Dendritic cell treated with granulocyte-macrophage colony-stimulating factor and Interleukin-4, amounts not matched to agents 40 ng/mL and 50 ng/mL, for 4 days (primary cell): ENCODE results near the gene VTI1A.
"Not testable (repeated sequence)": the region's sequence is repeated elsewhere in the genome, so short reads cannot be mapped to it uniquely, and the experiment has no call there.

ENCODE experiments used
- H3K27ac Mint-ChIP-seq: one replicate; pipeline ENCODE4 v1.8.0; 2022; ENCODE audit warnings: mild to moderate bottlenecking, mixed read lengths
- H3K27me3 Mint-ChIP-seq: one replicate; pipeline ENCODE4 v1.8.0; 2022; ENCODE audit warnings: mild to moderate bottlenecking, mixed read lengths
- H3K36me3 Mint-ChIP-seq: one replicate; pipeline ENCODE4 v1.8.0; 2022; ENCODE audit warnings: low read depth, mixed read lengths
- H3K4me1 Mint-ChIP-seq: one replicate; pipeline ENCODE4 v1.8.0; 2022; ENCODE audit warnings: low read depth, mixed read lengths
- H3K4me3 Mint-ChIP-seq: one replicate; pipeline ENCODE4 v1.8.0; 2022; ENCODE audit warnings: mild to moderate bottlenecking, moderate library complexity, mixed read lengths
- H3K9me3 Mint-ChIP-seq: one replicate; pipeline ENCODE4 v1.8.0; 2022; ENCODE audit warnings: mixed read lengths
- intact Hi-C: fragments of 100-400 bp; cut with micrococcal nuclease; formaldehyde crosslinking; loops from one replicate; pipeline ENCODE4 v1.15.0; 2022

The VTI1A gene

DNA sequence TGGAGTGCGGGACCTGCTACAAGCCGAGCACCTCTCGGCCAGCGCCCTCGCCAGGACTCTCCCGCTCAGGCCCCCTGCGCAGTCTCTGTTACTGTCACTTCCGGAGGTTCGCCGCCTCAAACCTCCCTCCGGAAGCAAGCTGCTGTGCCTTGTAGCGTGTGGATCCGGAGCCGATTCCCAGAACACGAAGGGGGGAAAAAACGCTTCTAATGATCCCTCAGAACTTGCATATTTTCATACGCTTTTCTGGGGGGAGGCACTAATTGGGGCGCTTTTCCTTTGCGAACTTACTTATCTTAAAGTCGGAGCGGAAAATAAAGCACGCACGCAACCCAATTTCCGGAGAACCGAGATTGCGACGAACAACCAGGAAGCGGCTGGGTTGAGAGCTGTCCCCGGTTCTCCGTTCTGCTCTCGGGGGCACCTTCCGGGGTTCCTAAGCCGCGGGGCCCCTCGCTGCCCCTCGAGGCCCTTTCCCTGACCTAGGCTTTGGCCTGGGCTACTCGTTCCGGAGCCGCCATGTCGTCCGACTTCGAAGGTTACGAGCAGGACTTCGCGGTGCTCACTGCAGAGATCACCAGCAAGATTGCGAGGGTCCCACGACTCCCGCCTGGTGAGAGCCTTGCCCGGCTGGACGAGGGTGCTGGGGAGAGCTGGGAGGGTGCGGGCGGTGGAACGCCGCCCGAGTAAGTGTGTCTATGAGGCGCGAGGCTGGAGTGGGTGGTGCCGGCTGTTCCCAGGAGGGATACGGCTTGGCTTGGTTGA lies at the start of gene VTI1A, which contains the start of gene ZDHHC6:
TSS of gene VTI1A (plus strand) at position 361 of the 765 bp plus-strand sequence. CDS start at position 520, 159 bp downstream.
TSS of gene ZDHHC6 (minus strand) at position 60 of the 765 bp plus-strand sequence. CDS start 1,478 bp downstream, outside the sequence.
- Mint-ChIP-seq H3K36me3 (peaks cover 48% of the 10 kb centered on the region), H3K9me3 (no peaks in the 10 kb centered on the region), H3K27ac (peak within 1 kb of the TSS; percentile 99), H3K4me1 (peaks cover 32% of the 10 kb centered on the region), H3K27me3 (no peaks in the 10 kb centered on the region), H3K4me3 (peak within 1 kb of the TSS; percentile 83)
- intact Hi-C loops, result loop anchor here (5.0 kb wide), 1 partner anchor 265 kb away; the partner anchor contains the start of gene GPAM

DNA sequence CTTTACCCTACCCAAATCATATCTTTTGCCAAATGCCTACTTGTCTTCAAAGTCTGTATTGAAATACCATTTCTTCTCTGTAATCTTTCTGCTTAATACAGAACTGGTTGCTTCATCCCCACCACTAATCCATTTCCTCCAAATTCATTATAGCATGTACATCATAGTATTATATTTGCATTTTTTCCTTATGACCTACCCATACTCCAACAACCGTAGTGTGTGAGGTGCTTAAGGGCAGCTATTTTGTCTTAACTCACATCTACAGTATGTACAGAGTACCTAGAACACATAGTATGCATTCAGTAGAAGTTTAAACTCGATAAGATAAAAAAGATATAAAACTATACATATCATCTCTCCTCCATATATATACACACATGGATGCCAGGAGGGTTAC lies 49.4 kb upstream of the VTI1A start:
- H3K27me3 Mint-ChIP-seq, result no peaks in the 10 kb centered on the region
- H3K4me3 Mint-ChIP-seq, result no peak overlapping the region
- H3K4me1 Mint-ChIP-seq, result no peaks in the 10 kb centered on the region
- intact Hi-C loops, result no loop called here
- H3K9me3 Mint-ChIP-seq, result no peaks in the 10 kb centered on the region
- H3K27ac Mint-ChIP-seq, result no peak overlapping the region
- peaks cover 31% of the 10 kb centered on the region for H3K36me3 Mint-ChIP-seq

DNA sequence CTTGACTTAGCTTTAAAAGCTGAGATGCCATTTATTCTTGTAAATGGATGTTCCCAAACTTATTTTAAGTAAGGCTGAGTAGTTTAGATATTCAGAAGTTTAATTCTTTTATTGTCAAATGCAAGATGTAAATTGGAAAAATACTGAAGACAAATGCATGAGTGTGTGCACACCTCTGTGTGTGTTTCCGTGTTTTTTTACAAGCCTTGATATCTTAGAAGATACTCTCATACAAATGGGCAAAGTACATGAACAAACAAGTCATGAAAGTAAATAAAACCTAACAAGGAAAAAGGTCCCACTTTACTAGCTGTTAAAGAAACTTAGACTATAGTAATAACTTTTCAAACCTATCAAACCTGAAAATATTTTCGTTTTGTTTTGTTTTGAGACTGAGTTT lies 44.1 kb upstream of the VTI1A start:
- Mint-ChIP-seq H3K4me3 (no peak overlapping the region), H3K36me3 (peaks cover 81% of the 10 kb centered on the region)

DNA sequence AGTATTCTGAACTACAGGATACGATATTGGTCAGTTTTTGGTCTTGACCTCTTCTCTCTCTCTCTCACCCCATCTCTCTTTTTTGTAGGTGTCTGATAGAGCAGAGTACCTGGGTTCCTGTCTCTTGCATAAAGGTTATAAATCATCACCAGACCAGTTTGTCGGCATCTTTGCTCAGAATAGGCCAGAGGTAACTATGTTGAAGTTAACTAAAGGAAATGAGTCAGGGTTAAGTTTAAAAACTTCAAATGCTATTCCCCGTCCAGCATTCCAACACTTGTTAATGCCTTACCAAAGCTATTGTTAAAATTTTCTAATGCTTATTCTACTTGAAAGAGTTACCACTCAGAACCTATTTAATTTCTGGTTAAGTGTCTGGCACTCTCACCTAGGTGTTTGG lies 42.4 kb upstream of the VTI1A start:
- Mint-ChIP-seq H3K27ac (no peak overlapping the region), H3K27me3 (no peaks in the 10 kb centered on the region), H3K9me3 (no peaks in the 10 kb centered on the region), H3K36me3 (peaks cover 83% of the 10 kb centered on the region), H3K4me1 (no peaks in the 10 kb centered on the region), H3K4me3 (no peak overlapping the region)
- intact Hi-C loops, result no loop called here

More for the DNA sequence above, 44.1 kb upstream of the VTI1A start:
- no peaks in the 10 kb centered on the region for H3K9me3 Mint-ChIP-seq
- no peak overlapping the region for H3K27ac Mint-ChIP-seq
- no peaks in the 10 kb centered on the region for H3K4me1 Mint-ChIP-seq
- intact Hi-C loops, result no loop called here
- no peaks in the 10 kb centered on the region for H3K27me3 Mint-ChIP-seq

DNA sequence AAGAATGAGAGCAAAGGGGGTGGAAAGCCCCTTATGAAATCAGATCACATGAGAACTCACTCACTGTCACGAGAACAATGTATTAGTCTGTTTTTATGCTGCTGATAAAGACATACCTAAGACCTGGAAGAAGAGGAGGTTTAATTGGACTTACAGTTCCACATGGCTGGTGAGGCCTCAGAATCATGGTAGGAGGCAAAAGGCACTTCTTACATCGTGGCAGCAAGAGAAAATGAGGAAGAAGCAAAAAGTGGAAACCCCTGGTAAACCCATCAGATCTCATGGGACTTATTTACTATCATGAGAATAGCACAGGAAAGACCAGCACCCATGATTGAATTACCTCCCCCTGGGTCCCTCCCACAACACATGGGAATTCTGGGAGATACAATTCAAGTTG lies 40.2 kb upstream of the VTI1A start:
- H3K27ac Mint-ChIP-seq, H3K4me3 Mint-ChIP-seq, H3K9me3 Mint-ChIP-seq, H3K27me3 Mint-ChIP-seq, H3K4me1 Mint-ChIP-seq, intact Hi-C loops: not testable (repeated sequence)
- H3K36me3 Mint-ChIP-seq, result peaks cover 93% of the 10 kb centered on the region

DNA sequence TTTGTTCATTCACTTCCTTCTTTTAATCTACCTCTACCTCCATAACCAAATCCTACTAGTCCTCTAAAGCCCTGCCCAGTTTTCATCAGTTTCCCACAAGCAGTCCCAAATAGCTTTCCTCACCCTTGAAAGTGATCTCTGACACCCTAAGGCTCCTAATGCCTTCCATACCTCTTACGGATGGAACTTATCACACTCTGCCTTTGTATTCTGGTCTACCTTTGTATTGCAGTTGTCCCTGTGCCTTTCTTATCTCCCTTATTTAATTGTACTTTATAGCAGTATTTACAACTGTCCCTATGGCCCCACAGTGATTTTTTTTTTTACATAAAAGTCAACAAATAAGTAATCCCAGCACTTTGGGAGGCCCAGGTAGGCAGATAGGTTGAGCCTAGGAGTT lies 39.3 kb upstream of the VTI1A start:
- intact Hi-C loops, result no loop called here
- Mint-ChIP-seq H3K4me1 (no peaks in the 10 kb centered on the region), H3K9me3 (no peaks in the 10 kb centered on the region), H3K4me3 (no peak overlapping the region), H3K36me3 (peaks cover 94% of the 10 kb centered on the region), H3K27me3 (no peaks in the 10 kb centered on the region), H3K27ac (no peak overlapping the region)

DNA sequence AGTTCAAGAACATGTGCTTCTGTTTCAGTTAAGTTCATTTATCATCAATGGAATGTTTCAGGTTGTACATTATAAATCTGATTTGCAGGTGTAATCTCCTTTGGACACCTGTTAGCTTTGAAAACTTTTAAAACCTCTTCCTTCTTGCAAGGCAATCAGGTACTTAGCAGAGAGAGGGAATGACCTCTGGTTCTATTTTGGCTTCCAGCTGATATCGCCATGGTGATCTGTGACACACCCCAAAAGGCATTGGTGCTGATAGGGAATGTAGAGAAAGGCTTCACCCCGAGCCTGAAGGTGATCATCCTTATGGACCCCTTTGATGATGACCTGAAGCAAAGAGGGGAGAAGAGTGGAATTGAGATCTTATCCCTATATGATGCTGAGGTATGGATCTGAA lies 37.7 kb upstream of the VTI1A start:
- peaks cover 94% of the 10 kb centered on the region for H3K36me3 Mint-ChIP-seq
- H3K9me3 Mint-ChIP-seq, result no peaks in the 10 kb centered on the region
- H3K27ac Mint-ChIP-seq, result no peak overlapping the region
- no peak overlapping the region for H3K4me3 Mint-ChIP-seq
- intact Hi-C loops, result no loop called here
- H3K27me3 Mint-ChIP-seq, result no peaks in the 10 kb centered on the region
- H3K4me1 Mint-ChIP-seq, result no peaks in the 10 kb centered on the region

DNA sequence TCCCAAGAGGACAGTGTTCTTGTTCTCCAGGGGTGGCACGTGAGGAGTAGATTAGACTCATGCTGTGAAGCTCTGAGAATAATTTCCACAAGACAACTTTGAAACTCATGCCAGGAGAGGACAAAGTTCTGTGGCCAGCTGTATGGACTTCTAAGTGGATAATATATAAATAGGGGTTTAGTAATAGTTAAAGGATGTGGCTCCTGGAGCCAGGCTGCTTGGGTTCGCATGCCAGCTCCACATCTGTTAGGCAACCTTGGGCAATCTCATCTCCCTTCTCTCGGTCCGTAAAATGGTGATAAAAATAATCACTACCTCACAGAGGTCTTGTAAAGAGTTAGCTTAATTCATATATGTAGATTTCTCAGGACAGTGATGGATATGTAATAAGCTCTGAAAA lies 37.3 kb upstream of the VTI1A start:
- intact Hi-C loops, result no loop called here
- Mint-ChIP-seq H3K4me3 (no peak overlapping the region), H3K36me3 (peaks cover 94% of the 10 kb centered on the region), H3K4me1 (no peaks in the 10 kb centered on the region), H3K27me3 (no peaks in the 10 kb centered on the region), H3K9me3 (no peaks in the 10 kb centered on the region), H3K27ac (no peak overlapping the region)

DNA sequence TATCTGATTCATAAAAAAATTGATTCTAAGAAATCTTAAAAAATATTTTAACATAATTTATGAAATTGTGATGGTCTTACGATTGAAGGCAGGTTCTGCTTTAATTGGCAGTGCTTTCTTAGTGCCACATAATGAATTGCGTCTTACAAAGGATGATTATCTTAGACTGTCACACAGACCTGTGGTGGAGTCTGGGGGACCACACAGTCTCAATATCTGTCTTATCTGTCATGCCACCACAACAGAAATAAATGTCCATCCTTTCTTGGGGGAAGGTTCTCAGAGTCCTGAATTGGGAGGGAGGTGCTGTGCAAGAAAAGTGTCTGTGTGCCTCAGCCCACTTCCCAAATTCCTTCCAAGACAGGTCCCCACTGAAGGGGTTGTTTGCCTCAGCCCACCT lies 34.3 kb upstream of the VTI1A start:
- Mint-ChIP-seq H3K27ac (no peak overlapping the region), H3K4me3 (no peak overlapping the region), H3K36me3 (peaks cover 97% of the 10 kb centered on the region), H3K27me3 (no peaks in the 10 kb centered on the region), H3K9me3 (no peaks in the 10 kb centered on the region), H3K4me1 (no peaks in the 10 kb centered on the region)
- intact Hi-C loops, result no loop called here

DNA sequence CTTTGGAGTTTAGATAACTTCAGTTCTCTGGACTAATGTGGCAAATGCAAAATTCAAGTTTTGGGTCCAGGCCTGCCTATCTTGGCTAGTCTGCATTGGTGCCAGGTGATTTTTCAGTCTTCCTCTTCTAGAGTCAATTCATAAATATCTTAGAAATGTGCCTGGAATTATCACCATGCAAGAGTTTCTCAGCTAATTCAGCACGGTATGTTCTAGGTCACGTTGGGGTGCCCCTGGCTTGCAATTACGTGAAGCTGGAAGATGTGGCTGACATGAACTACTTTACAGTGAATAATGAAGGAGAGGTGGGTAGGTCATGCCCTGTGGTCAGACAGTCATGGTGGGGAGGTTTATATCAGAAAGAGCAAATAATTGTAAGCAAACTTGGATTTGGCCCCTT lies 25.3 kb upstream of the VTI1A start:
- Mint-ChIP-seq H3K4me3 (no peak overlapping the region), H3K9me3 (no peaks in the 10 kb centered on the region), H3K36me3 (peaks cover 88% of the 10 kb centered on the region), H3K4me1 (peaks cover 8% of the 10 kb centered on the region), H3K27me3 (no peaks in the 10 kb centered on the region), H3K27ac (no peak overlapping the region)
- intact Hi-C loops, result no loop called here

DNA sequence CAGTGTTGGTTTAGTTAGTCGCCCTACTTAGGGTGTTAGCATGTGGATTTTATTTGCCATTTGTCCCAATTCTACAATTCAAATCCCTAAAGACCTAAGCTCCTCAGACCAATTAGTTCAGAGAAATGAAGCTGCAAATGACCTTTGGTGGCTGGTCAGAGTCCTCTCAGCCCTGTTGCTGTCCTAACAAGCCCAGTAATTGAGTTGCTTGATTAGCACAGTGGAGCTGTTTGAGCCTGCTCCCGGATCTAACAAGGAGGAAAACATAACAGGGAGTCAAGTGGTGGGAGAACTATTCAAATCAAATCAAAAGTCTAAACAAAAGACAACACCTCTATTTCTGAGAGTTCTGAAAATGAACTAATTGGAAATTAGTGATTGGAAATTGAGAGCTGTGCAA lies 22.4 kb upstream of the VTI1A start:
- Mint-ChIP-seq H3K4me1 (peaks cover 8% of the 10 kb centered on the region), H3K36me3 (peaks cover 97% of the 10 kb centered on the region), H3K27me3 (no peaks in the 10 kb centered on the region), H3K4me3 (no peak overlapping the region), H3K9me3 (no peaks in the 10 kb centered on the region), H3K27ac (no peak overlapping the region)
- intact Hi-C loops, result no loop called here

DNA sequence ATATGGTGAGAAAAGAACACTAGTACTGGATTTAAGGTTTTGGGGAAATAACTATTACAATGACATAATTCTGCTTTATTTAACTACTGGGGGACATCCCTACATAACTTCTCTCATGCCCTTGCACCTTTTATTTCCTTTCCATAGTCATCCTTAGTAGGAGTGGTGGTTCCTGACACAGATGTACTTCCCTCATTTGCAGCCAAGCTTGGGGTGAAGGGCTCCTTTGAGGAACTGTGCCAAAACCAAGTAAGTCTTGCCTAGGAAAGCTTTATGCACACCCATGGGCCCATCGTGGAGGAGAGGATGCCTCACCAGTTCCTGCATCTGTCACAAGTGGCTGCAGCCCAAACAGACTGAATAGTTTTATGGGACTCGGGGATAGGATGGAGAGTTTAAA lies 20.9 kb upstream of the VTI1A start:
- peaks cover 8% of the 10 kb centered on the region for H3K4me1 Mint-ChIP-seq
- no peak overlapping the region for H3K4me3 Mint-ChIP-seq

DNA sequence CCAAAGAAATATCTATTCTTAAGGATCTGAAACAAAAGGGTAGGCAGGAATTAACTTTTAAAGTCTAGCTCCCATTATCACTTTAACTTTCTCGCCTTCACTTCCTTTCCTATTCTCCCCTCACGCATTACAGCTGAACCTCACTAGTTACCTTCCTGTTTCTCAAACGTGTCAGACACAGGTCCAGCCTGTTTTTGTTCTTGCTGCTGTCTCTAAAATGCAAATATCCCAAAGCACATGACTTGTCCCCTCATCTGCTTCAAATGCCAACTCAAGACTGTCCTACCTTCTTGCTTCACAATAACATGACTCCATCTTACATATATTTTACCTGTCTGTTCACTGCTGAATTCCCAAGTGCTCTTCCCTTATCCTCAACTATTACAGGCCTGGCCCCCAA lies 17.9 kb upstream of the VTI1A start:
- Mint-ChIP-seq H3K36me3 (peaks cover 87% of the 10 kb centered on the region), H3K4me1 (peaks cover 12% of the 10 kb centered on the region), H3K27me3 (no peaks in the 10 kb centered on the region), H3K4me3 (no peak overlapping the region), H3K9me3 (no peaks in the 10 kb centered on the region), H3K27ac (no peak overlapping the region)
- intact Hi-C loops, result no loop called here

More for the DNA sequence above, 20.9 kb upstream of the VTI1A start:
- intact Hi-C loops, result no loop called here
- no peak overlapping the region for H3K27ac Mint-ChIP-seq
- no peaks in the 10 kb centered on the region for H3K27me3 Mint-ChIP-seq
- H3K36me3 Mint-ChIP-seq, result peaks cover 97% of the 10 kb centered on the region
- H3K9me3 Mint-ChIP-seq, result no peaks in the 10 kb centered on the region

DNA sequence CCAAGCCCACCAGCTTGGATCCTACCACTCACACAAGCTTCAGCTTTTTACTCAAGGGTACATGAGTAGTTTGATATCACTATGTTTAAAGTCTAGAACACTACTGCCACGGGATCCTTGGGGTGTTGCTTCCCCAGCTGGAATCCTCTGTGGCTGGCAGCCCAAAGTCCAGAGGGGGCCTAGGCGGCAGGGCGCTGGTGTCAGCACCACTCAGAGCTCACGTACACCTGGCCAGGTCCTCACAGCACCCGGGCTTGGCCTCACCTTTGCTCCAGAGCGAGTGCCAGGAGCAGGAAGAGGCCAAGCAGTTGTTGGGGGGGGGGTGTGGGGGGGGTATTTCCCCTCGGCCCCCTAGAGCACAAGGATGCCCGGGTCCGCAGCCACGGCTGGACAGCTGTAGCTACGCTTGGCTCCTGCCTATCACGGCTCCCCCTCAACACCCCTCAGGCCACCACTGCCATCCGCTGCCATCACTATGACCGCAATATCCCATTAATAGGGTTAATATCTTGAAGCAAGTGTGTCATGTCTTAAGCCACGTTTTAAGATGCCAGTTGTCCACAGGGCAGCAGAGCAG lies 17.3 kb upstream of the VTI1A start:
- intact Hi-C loops, result loop anchor here (10.0 kb wide), 1 partner anchor 55 kb away; the partner anchor contains the start of gene ACSL5
- Mint-ChIP-seq H3K27ac (no peak overlapping the region), H3K4me1 (peaks cover 12% of the 10 kb centered on the region), H3K9me3 (no peaks in the 10 kb centered on the region), H3K27me3 (no peaks in the 10 kb centered on the region), H3K36me3 (peaks cover 89% of the 10 kb centered on the region), H3K4me3 (no peak overlapping the region)
